K562 (cell line): ENCODE results near the gene CZIB. TPM values are rescaled to one million over a fixed set of nuclear protein-coding genes. Genes with fewer than 3 reads are reported as not detected.
A peak's percentile ranks its signal among the peaks of the same experiment; 100 is the strongest.
"Not testable (repeated sequence)": the region's sequence is repeated elsewhere in the genome, so short reads cannot be mapped to it uniquely, and the experiment has no call there.

Experiments used
- ATAC-seq: fragments of 200-7000 bp; cut with Tn5 transposase; 3 replicates; pipeline ENCODE4 v1.9.1; 2020; ENCODE audit warnings: moderate library complexity
- BruUV-seq: library from RNA; stranded (reverse); fragments of 400-500 nt; replicated peaks from 2 replicates; lab custom pipeline; 2021; lab: Mats Ljungman, UMichigan
- CTCF ChIA-PET: fragments of 300-600 bp; formaldehyde crosslinking; extraction: SDS; loops from one replicate; lab custom pipeline; 2021; ENCODE audit warnings: low intra/inter-chr PET ratio; lab: Yijun Ruan, JAX
- POLR2A ChIA-PET: fragments of 300-600, 350-650 bp; sonication (Branson Sonifier 250); formaldehyde crosslinking; extraction: SDS; loops from one replicate; lab custom pipeline; 2021; ENCODE audit warnings: antibody characterized with exemption, inconsistent platforms; lab: Yijun Ruan, JAX
- DNase-seq, 4 experiments: peaks; one replicate each; pipeline versions ENCODE4 v3.0.0 to v3.0.0-alpha.2; 2011 to 2018; ENCODE audit warnings: low spot score in 3 of 4, mixed read lengths in 3 of 4; ENCODE audit errors: extremely low read depth in 1 of 4
- FAIRE-seq: peaks from 2 replicates; lab custom pipeline; 2011; peaks lifted over from hg19 to GRCh38; lab: Jason Lieb, UNC
- H2AFZ ChIP-seq: 2 replicates; pipeline ENCODE4 v1.6.0; 2011; ENCODE audit warnings: low read depth, low read length, control low read depth, inconsistent platforms
- H3K27ac ChIP-seq: fragments of 200-600 bp; 3 replicates; pipeline ENCODE4 v1.8.0; 2011; ENCODE audit warnings: low read depth, mild to moderate bottlenecking, control low read depth, inconsistent platforms, low read length, moderate library complexity, mixed read lengths; ENCODE audit errors: extremely low read depth
- H3K27me3 ChIP-seq, 2 experiments: fragments of 300-600 bp in 1 of 2; 2 replicates in 1 of 2; 3 replicates in 1 of 2; pipeline versions ENCODE4 v1.6.0 to v1.8.0; 2011; ENCODE audit warnings: inconsistent platforms in 2 of 2, low read length in 2 of 2, mild to moderate bottlenecking in 1 of 2, mixed read lengths in 1 of 2, moderate library complexity in 1 of 2; ENCODE audit not compliant: control insufficient read depth in 2 of 2, insufficient read depth in 2 of 2
- H3K36me3 ChIP-seq: fragments of 300-600 bp; 3 replicates; pipeline ENCODE4 v1.8.0; 2011; ENCODE audit warnings: mild to moderate bottlenecking, low read length, inconsistent platforms; ENCODE audit not compliant: control insufficient read depth, insufficient read depth
- H3K4me1 ChIP-seq, 2 experiments: fragments of 200-600 bp in 1 of 2; replicated peaks in 1 of 2; 2 replicates in 1 of 2; 3 replicates in 1 of 2; pipeline versions ENCODE4 v1.5.1 to v1.8.0; 2011; ENCODE audit warnings: inconsistent platforms in 2 of 2, low read length in 2 of 2, mild to moderate bottlenecking in 1 of 2, mixed read lengths in 1 of 2, moderate library complexity in 1 of 2; ENCODE audit not compliant: control insufficient read depth in 2 of 2, insufficient read depth in 2 of 2
- H3K4me2 ChIP-seq: 2 replicates; pipeline ENCODE4 v1.6.1; 2011; ENCODE audit warnings: low read length, control low read depth, inconsistent platforms, mixed read lengths; ENCODE audit not compliant: insufficient read depth
- H3K4me3 ChIP-seq: fragments of 200-600 bp; sonication (generic), shearing (Covaris generic); 2 replicates; pipeline ENCODE4 v1.5.1; 2016; ENCODE audit warnings: control low read depth, inconsistent platforms
- H3K79me2 ChIP-seq: fragments of 200-600 bp; 3 replicates; pipeline ENCODE4 v1.8.0; 2011; ENCODE audit warnings: low read length, inconsistent platforms; ENCODE audit not compliant: control insufficient read depth, insufficient read depth
- H3K9ac ChIP-seq, 2 experiments: 2 replicates each; pipeline versions ENCODE4 v1.6.0 to v1.6.1; 2011; ENCODE audit warnings: low read depth in 2 of 2, low read length in 2 of 2, control low read depth in 1 of 2, inconsistent platforms in 1 of 2, mild to moderate bottlenecking in 1 of 2, mixed read lengths in 1 of 2; ENCODE audit not compliant: insufficient read depth in 1 of 2
- H3K9me1 ChIP-seq: one replicate; pipeline ENCODE4 v1.6.0; 2011; ENCODE audit warnings: inconsistent platforms, mild to moderate bottlenecking, low read length, moderate library complexity; ENCODE audit not compliant: control insufficient read depth, insufficient read depth
- H3K9me3 ChIP-seq: replicated peaks from 2 replicates; pipeline ENCODE4 v1.5.1; 2011; ENCODE audit warnings: low read depth, low read length, inconsistent platforms; ENCODE audit not compliant: control insufficient read depth, insufficient read depth
- H4K20me1 ChIP-seq: replicated peaks from 2 replicates; pipeline ENCODE4 v1.6.1; 2011; ENCODE audit warnings: low read length, inconsistent platforms, mixed read lengths; ENCODE audit not compliant: control insufficient read depth, insufficient read depth
- CBX3 ChIP-seq, 2 experiments: IDR thresholded peaks; 1 replicate in 1 of 2; 2 replicates in 1 of 2; pipeline ENCODE4 v1.6.1; 2012; ENCODE audit warnings: inconsistent platforms in 2 of 2, low read length in 2 of 2, borderline replicate concordance in 1 of 2, control low read depth in 1 of 2
- CEBPZ ChIP-seq: fragments of 150-350 bp; IDR thresholded peaks from 2 replicates; pipeline ENCODE4 v1.6.1; 2014; ENCODE audit warnings: low read depth, mild to moderate bottlenecking, low read length, borderline replicate concordance
- EP400 ChIP-seq: fragments of 450-650 bp; IDR thresholded peaks from 2 replicates; pipeline ENCODE4 v1.6.1; 2017; ENCODE audit warnings: antibody characterized with exemption, mild to moderate bottlenecking, moderate library complexity
- FOXK2 ChIP-seq, 2 experiments: fragments of 450-650 bp; IDR thresholded peaks in 1 of 2; conservative IDR thresholded peaks in 1 of 2; 2 replicates each; pipeline ENCODE4 v1.6.1; 2016; ENCODE audit warnings: low read depth in 2 of 2, mild to moderate bottlenecking in 1 of 2
- LARP7 ChIP-seq: fragments of 450-650 bp; IDR thresholded peaks from 2 replicates; pipeline ENCODE4 v1.6.1; 2016
- MTA3 ChIP-seq: fragments of 450-650 bp; formaldehyde crosslinking; IDR thresholded peaks from 2 replicates; pipeline ENCODE4 v1.6.1; 2017; ENCODE audit warnings: mild to moderate bottlenecking, borderline replicate concordance
- TRIM24 ChIP-seq, 2 experiments: fragments of 450-650 bp; IDR thresholded peaks; 2 replicates each; pipeline ENCODE4 v1.6.1; 2016
- ZEB2 ChIP-seq: fragments of 450-650 bp; IDR thresholded peaks from 2 replicates; pipeline ENCODE4 v1.6.1; 2016
- ZFP36 ChIP-seq: fragments of 150-350 bp; IDR thresholded peaks from 2 replicates; pipeline ENCODE4 v1.6.1; 2018; ENCODE audit warnings: low read length, low read depth; ENCODE audit not compliant: partially characterized antibody
- ZNF431 ChIP-seq: sonication (generic); formaldehyde crosslinking; IDR thresholded peaks from 2 replicates; pipeline ENCODE4 v1.8.0; 2022; ENCODE audit warnings: mild to moderate bottlenecking, missing genetic modification reagents
- WGBS: fragments of 100-300 bp; shearing (Covaris generic); methylation state at CpG from one replicate; pipeline ENCODE4 v1.1.6; 2016; ENCODE audit warnings: low coverage, mixed read lengths; ENCODE audit not compliant: insufficient coverage; ENCODE audit errors: missing lambda C conversion rate; 5-methylcytosine and 5-hydroxymethylcytosine counted together
- in situ Hi-C: fragments of 300-500 bp; cut with MboI; formaldehyde crosslinking; loops from 4 replicates; pipeline ENCODE4 v1.15.0; 2018; ENCODE audit warnings: inconsistent platforms, mixed read lengths
- intact Hi-C: fragments of 100-400 bp; cut with micrococcal nuclease; formaldehyde crosslinking; loops from 2 replicates; pipeline ENCODE4 v1.14.2; 2022
- polyA plus RNA-seq, 8 experiments: library from polyadenylated mRNA; depleted of rRNA in 4 of 8; stranded (reverse) in 5 of 8; unstranded in 3 of 8; fragments of >200 nt; fragmentation: Nextera tagmentation in 2 of 8; fragmentation: Illumina TruSeq in 1 of 8; extraction: Ambion mirVana in 2 of 8; extraction: Trizol in 1 of 8; gene quantifications; 2 replicates each; pipeline versions ENCODE4 v1.2.1 to v1.2.3, GENCODE V29; 2011 to 2014; ENCODE audit warnings: inconsistent platforms in 1 of 8, missing spikeins in 1 of 8
- total RNA-seq, 7 experiments: library from RNA; depleted of rRNA in 6 of 7; stranded (reverse); fragments of >200 nt in 6 of 7; fragmentation: Illumina TruSeq in 2 of 7; extraction: Trizol in 2 of 7; gene quantifications; 2 replicates each; pipeline versions ENCODE4 v1.2.1 to v1.2.3, GENCODE V29; 2011 to 2021; ENCODE audit warnings: low replicate concordance in 1 of 7

The CZIB gene
- total and polyA plus RNA-seq, 9 of the 15 experiments (the other 6 are each of a cell fraction or from before 2014, with no cell fraction given): 52.6 to 111 (median 80.0) TPM

GRCh38 chr1:53206735-53207379 is 13.6 kb downstream of the CZIB start:
- H4K20me1 ChIP-seq: no peaks in the 10 kb centered on the region
- in situ Hi-C loops: no loop called here
- no peak overlapping the region for H2AFZ ChIP-seq
- no peak overlapping the region for H3K27ac ChIP-seq
- no peak overlapping the region for H3K9ac ChIP-seq
- no peaks in the 10 kb centered on the region for H3K9me1 ChIP-seq
- ChIA-PET POLR2A (no interaction called here), CTCF (no interaction called here)
- DNase-seq (no peak), ATAC-seq (no peak), FAIRE-seq (no peak)
- H3K36me3 ChIP-seq: peaks cover 64% of the 10 kb centered on the region; the same call in 2 of the 3 replicates
- H3K27me3 ChIP-seq: no peaks in the 10 kb centered on the region
- H3K4me1 ChIP-seq: no peaks in the 10 kb centered on the region
- no peak overlapping the region for H3K4me2 ChIP-seq
- BruUV-seq: no TSS peak
- peak; percentile 62; the same call in 1 of the 2 replicates for TF ChIP-seq ZNF431
- TF ChIP-seq FOXK2 (conservative IDR thresholded peaks at IDR 0.05 in 1 of 2, IDR thresholded peaks at IDR 0.05 in 1 of 2; ENCODE audit: low read depth in 2 of 2): no peak
- no peak overlapping the region for H3K4me3 ChIP-seq
- intact Hi-C loops: no loop called here
- peaks cover 19% of the 10 kb centered on the region for H3K9me3 ChIP-seq
- H3K79me2 ChIP-seq: no peaks in the 10 kb centered on the region
- WGBS: 86% methylated on average over 1 of the region's 1 CpG

GRCh38 chr1:53206083-53206685 is 14.2 kb downstream of the CZIB start:
- WGBS: 64% methylated on average over 3 of the region's 3 CpGs
- POLR2A ChIA-PET: not testable (repeated sequence)
- TF ChIP-seq CEBPZ (0 out of 2 replicates have a peak, but pooled peaks have one; percentile 48), TRIM24 (IDR thresholded peaks at IDR 0.05) (peak; percentile 19 to 68; a peak in 2 of 4 replicates), LARP7 (0 out of 2 replicates have a peak, but pooled peaks have one; percentile 37), EP400 (peak; percentile 16; the same call in 1 of the 2 replicates), CBX3 (IDR thresholded peaks at IDR 0.05; ENCODE audit: borderline replicate concordance in 1 of 2, low read length in 2 of 2) (peak; percentile 17 to 98), ZEB2 (peak; percentile 78), MTA3 (0 out of 2 replicates have a peak, but pooled peaks have one; percentile 22), ZFP36 (peak; percentile 88)

More at GRCh38 chr1:53206083-53206685, 14.2 kb downstream of the CZIB start:
- H3K4me3 ChIP-seq, H3K27ac ChIP-seq, intact Hi-C loops, H3K9ac ChIP-seq, H3K27me3 ChIP-seq, H3K4me2 ChIP-seq, in situ Hi-C loops, H3K9me1 ChIP-seq, H3K79me2 ChIP-seq, H3K4me1 ChIP-seq, BruUV-seq, FAIRE-seq, CTCF ChIA-PET, H4K20me1 ChIP-seq, H2AFZ ChIP-seq: not testable (repeated sequence)
- DNase-seq: peak in 1 of 4 experiments; percentile 44
- peaks cover 19% of the 10 kb centered on the region for H3K9me3 ChIP-seq
- 0 out of 3 replicates have a peak, but pooled peaks have one; percentile 35 for ATAC-seq
- H3K36me3 ChIP-seq: peaks cover 62% of the 10 kb centered on the region; the same call in 2 of the 3 replicates
